ENCODE measurements around the gene SERPINB2.

Gene SERPINB2

DNA sequence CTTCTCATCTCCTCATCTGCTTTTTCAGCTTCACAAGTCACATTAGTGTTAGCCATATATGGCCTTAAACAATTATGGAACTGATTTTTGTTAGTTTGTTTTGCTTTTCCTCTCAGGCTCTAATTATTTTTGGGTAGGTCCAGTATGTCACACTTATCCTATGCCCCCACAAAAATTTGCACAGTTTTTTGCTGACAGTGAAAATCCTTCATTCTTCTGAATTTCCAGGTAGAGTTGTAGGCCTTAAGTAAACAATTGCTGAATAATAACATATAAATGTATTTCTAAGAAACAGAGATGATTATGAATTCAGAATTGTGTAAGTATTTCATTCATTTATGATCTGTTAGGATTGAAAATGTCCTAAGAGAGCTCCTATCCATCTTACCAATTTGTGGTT lies 11.7 kb downstream of the SERPINB2 start (continued):
- TF ChIP-seq, protein P1, sequence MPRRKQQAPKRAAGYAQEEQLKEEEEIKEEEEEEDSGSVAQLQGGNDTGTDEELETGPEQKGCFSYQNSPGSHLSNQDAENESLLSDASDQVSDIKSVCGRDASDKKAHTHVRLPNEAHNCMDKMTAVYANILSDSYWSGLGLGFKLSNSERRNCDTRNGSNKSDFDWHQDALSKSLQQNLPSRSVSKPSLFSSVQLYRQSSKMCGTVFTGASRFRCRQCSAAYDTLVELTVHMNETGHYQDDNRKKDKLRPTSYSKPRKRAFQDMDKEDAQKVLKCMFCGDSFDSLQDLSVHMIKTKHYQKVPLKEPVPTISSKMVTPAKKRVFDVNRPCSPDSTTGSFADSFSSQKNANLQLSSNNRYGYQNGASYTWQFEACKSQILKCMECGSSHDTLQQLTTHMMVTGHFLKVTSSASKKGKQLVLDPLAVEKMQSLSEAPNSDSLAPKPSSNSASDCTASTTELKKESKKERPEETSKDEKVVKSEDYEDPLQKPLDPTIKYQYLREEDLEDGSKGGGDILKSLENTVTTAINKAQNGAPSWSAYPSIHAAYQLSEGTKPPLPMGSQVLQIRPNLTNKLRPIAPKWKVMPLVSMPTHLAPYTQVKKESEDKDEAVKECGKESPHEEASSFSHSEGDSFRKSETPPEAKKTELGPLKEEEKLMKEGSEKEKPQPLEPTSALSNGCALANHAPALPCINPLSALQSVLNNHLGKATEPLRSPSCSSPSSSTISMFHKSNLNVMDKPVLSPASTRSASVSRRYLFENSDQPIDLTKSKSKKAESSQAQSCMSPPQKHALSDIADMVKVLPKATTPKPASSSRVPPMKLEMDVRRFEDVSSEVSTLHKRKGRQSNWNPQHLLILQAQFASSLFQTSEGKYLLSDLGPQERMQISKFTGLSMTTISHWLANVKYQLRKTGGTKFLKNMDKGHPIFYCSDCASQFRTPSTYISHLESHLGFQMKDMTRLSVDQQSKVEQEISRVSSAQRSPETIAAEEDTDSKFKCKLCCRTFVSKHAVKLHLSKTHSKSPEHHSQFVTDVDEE (CRISPR knock-in tag; IDR thresholded peaks at IDR 0.05) = no peak

DNA sequence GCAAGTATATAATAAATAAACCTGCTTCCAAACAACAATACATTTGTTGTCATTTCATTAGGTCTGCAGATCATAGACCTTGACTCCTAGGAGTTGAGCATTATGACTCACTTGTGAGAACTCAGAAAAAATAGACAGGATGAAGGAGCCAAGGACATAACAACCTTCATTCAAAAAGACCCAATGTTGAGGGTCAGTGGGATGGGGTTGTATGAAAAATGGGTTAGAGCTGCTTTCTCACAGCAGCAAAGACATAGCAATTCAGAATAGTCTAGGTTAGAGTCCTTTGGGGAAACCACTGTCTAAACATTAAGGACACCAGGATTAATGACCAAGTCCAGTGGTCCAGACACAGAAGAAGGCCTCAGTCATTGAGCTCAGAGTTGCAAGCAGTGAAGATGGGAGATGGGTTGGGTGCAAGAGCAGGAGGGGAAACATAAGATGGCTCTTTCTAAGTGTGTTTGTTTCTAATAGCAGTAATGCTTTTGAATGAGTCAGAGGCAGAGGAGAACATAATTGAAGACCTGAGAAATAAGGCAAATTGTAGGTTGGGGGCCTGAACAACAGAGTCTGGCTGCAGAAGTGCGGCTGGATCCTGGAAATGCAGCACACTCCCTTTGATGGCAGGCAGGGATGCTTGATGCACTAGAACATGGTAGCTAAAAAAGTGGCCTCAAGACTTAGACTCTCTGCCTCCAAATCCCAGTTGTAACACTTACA lies 16.5 kb downstream of the SERPINB2 start:
- no peak for ATAC-seq
- TF ChIP-seq ESRRG (CRISPR knock-in tag; IDR thresholded peaks at IDR 0.05) (no peak), TOX (CRISPR knock-in tag; IDR thresholded peaks at IDR 0.05; ENCODE audit: borderline replicate concordance) (no peak), TCF4 (CRISPR knock-in tag; IDR thresholded peaks at IDR 0.05; ENCODE audit: borderline replicate concordance) (no peak), ARNTL (CRISPR knock-in tag; IDR thresholded peaks at IDR 0.05; ENCODE audit: borderline replicate concordance, low read depth) (no peak), ZFP3 (CRISPR knock-in tag; IDR thresholded peaks at IDR 0.05) (no peak), CSDC2 (CRISPR knock-in tag; IDR thresholded peaks at IDR 0.05) (no peak), ISL1 (CRISPR knock-in tag; IDR thresholded peaks at IDR 0.05) (no peak), ZNF565 (CRISPR knock-in tag; conservative IDR thresholded peaks at IDR 0.05; ENCODE audit: low read depth) (no peak), PPARA (CRISPR knock-in tag; IDR thresholded peaks at IDR 0.05; ENCODE audit: borderline replicate concordance) (no peak), ZNF8 (CRISPR knock-in tag; IDR thresholded peaks at IDR 0.05) (no peak), ZFP30 (CRISPR knock-in tag; IDR thresholded peaks at IDR 0.05) (no peak), RARB (CRISPR knock-in tag; IDR thresholded peaks at IDR 0.05) (no peak), BACH2 (CRISPR knock-in tag; IDR thresholded peaks at IDR 0.05; ENCODE audit: borderline replicate concordance) (no peak)
- TF ChIP-seq, protein P1 (CRISPR knock-in tag; IDR thresholded peaks at IDR 0.05) = no peak
- TF ChIP-seq, protein P2, sequence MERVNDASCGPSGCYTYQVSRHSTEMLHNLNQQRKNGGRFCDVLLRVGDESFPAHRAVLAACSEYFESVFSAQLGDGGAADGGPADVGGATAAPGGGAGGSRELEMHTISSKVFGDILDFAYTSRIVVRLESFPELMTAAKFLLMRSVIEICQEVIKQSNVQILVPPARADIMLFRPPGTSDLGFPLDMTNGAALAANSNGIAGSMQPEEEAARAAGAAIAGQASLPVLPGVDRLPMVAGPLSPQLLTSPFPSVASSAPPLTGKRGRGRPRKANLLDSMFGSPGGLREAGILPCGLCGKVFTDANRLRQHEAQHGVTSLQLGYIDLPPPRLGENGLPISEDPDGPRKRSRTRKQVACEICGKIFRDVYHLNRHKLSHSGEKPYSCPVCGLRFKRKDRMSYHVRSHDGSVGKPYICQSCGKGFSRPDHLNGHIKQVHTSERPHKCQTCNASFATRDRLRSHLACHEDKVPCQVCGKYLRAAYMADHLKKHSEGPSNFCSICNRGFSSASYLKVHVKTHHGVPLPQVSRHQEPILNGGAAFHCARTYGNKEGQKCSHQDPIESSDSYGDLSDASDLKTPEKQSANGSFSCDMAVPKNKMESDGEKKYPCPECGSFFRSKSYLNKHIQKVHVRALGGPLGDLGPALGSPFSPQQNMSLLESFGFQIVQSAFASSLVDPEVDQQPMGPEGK (CRISPR knock-in tag; IDR thresholded peaks at IDR 0.05; ENCODE audit: borderline replicate concordance) = no peak
- TF ChIP-seq, protein P3, sequence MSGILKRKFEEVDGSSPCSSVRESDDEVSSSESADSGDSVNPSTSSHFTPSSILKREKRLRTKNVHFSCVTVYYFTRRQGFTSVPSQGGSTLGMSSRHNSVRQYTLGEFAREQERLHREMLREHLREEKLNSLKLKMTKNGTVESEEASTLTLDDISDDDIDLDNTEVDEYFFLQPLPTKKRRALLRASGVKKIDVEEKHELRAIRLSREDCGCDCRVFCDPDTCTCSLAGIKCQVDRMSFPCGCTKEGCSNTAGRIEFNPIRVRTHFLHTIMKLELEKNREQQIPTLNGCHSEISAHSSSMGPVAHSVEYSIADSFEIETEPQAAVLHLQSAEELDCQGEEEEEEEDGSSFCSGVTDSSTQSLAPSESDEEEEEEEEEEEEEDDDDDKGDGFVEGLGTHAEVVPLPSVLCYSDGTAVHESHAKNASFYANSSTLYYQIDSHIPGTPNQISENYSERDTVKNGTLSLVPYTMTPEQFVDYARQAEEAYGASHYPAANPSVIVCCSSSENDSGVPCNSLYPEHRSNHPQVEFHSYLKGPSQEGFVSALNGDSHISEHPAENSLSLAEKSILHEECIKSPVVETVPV (CRISPR knock-in tag; IDR thresholded peaks at IDR 0.05) = no peak

DNA sequence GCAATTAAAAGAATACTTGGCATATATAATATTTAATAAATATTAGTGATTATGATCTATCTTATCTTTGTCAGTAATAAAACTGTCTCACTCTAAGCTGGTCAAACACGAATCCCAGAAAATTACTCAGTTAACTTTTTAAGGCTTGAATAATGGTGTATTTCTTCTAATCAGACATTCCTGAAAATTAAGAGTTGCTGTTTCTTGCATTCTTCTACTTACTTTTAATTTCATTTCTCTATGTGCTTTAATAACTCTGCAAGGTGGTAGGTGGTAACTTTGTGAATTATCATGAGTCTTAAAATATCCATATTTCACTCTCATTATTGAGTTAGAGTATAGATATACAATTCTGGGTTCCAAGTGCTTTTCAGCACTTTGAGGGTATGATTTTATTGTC lies 17.2 kb downstream of the SERPINB2 start:
- no peak for ATAC-seq
- TF ChIP-seq ZNF70 (CRISPR knock-in tag; IDR thresholded peaks at IDR 0.05) (no peak), ISL1 (CRISPR knock-in tag; IDR thresholded peaks at IDR 0.05) (no peak), ZFP30 (CRISPR knock-in tag; IDR thresholded peaks at IDR 0.05) (no peak), CSDC2 (CRISPR knock-in tag; IDR thresholded peaks at IDR 0.05) (no peak), OSR1 (CRISPR knock-in tag; IDR thresholded peaks at IDR 0.05) (no peak), GLIS3 (CRISPR knock-in tag; IDR thresholded peaks at IDR 0.05) (no peak), ESRRG (CRISPR knock-in tag; IDR thresholded peaks at IDR 0.05) (no peak)
- TF ChIP-seq, protein P1 (CRISPR knock-in tag; IDR thresholded peaks at IDR 0.05) = no peak
- TF ChIP-seq, protein P3 (CRISPR knock-in tag; IDR thresholded peaks at IDR 0.05) = no peak
- TF ChIP-seq, protein P2 (CRISPR knock-in tag; IDR thresholded peaks at IDR 0.05; ENCODE audit: borderline replicate concordance) = no peak
